ENCODE results near the gene ZSCAN25.
"Not testable (repeated sequence)": the region's sequence is repeated elsewhere in the genome, so short reads cannot be mapped to it uniquely, and the experiment has no call there.

The ZSCAN25 gene

DNA sequence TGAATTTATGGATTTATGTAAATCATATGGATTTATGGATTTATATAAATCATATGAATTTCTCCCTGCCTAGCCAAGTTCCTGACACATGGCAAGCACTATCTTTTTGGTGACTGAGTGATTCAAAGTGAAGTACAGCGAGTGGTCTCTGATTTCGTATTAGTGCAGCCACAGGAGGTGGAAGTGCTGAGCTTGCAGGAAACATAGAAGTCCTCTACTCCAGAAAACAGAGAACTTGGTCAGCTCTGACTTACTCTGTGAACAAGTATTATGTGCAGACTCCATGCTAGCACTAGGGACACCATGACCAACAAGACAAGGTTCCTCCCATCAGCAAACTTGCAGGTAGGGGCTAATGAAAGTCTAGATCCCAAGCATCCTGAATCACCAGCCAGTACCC is 34.5 kb downstream of the ZSCAN25 start:
- no peak for DNase-seq

DNA sequence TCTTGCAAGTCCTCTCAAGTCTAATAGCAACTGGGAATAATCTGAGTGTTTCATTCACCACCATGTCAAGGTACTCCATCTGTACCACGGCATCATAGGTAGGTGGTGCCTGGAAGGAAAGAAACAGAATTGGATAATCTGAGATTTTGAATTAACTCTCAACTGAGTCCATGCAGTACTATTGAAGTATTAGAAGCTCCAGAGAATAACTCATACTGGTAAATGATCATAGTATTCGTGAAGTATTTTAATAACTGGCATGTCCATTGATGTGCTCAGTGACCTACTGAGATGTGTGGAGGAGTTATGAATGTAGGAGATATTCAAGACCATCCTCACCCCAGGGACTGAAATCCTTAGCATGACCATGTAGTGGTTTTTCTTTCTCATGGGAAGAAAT is 35.9 kb downstream of the ZSCAN25 start:
- no peak for DNase-seq

DNA sequence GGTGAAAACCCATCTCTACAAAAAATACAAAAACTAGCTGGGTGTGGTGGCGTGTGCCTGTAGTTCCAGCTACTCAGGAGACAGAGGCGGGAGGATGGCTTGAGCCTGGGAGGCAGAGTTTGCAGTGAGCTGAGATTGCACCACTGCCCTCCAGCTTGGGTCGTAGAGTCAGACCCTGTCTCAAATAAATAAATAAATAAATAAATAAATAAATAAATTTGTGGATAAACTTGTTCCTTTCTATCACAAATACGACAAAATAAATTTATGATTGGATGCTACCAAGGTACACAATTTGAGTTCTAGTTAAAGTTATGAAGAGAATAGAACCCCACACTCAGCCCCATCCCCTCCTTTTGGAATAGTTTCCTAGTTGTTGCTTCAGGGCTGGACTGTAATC is 36.5 kb downstream of the ZSCAN25 start:
- DNase-seq, result not testable (repeated sequence)

DNA sequence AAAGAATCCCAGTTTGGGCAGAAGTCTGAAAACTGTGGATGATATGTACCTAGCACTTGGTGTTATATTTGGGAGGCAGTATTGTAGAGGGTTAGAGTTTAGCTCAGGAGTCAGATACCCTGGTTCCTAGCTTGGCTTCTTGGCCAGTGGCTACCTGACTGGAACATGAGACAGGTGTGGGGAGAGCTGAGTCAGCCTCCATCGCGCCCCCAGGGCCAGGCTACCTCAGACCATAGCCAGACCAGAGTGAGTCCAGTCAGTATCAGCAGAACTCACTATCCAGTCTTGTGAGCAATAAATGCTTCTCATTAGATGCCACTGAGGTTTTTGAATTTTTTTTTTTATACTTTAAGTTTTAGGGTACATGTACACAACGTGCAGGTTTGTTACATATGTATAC is 37.0 kb downstream of the ZSCAN25 start:
- no peak for DNase-seq

DNA sequence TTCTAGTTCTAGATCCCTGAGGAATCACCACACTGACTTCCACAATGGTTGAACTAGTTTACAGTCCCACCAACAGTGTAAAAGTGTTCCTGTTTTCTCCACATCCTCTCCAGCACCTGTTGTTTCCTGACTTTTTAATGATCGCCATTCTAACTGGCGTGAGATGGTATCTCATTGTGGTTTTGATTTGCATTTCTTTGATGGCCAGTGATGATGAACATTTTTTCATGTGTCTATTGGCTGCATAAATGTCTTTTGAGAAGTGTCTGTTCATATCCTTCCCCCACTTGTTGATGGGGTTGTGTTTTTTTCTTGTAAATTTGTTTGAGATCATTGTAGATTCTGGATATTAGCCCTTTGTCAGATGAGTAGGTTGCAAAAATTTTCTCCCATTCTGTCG is 37.9 kb downstream of the ZSCAN25 start:
- DNase-seq, result not testable (repeated sequence)

DNA sequence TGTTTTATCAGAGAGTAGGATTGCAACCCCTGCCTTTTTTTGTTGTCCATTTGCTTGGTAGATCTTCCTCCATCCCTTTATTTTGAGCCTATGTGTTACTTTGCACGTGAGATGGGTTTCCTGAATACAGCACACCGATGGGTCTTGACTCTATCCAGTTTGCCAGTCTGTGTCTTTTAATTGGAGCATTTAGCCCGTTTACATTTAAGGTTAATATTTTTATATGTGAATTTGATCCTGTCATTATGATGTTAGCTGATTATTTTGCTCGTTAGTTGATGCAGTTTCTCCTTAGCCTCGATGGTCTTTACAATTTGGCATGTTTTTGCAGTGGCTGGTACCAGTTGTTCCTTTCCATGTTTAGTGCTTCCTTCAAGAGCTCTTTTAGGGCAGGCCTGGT is 41.1 kb downstream of the ZSCAN25 start:
- DNase-seq, result not testable (repeated sequence)

DNA sequence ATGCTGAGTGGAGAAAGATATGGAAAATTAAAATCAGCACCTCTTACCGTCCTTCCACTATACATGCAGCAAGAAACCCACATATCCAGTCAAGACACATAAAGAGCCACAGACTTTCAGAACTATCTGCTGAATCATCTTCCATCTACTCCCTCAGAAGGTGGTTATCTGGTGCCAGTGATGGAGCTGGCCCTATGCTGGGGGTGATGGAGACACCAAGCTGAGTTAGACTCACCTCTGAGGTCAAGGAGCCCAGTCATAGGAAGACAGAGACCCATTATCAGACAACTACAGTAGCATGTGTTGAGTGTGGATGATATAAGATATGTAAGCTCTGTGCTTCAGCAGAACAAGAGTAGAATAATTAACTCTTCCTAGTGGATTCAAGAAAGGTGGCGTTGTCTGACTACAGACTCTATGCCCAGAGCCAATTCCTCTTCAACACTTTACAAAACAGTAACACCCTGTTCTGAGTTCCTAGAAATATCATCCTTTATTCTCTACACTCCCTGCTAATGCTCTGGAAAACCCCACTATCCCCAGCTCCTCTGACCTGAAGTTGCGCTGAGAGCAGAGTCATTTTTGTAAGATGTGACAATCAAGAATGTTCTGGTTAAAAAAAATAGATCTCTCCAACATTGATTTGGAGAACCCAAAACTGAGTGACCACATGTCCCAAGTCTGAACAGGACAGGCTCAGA is 48.7 kb downstream of the ZSCAN25 start:
- DNase-seq, result no peak

DNA sequence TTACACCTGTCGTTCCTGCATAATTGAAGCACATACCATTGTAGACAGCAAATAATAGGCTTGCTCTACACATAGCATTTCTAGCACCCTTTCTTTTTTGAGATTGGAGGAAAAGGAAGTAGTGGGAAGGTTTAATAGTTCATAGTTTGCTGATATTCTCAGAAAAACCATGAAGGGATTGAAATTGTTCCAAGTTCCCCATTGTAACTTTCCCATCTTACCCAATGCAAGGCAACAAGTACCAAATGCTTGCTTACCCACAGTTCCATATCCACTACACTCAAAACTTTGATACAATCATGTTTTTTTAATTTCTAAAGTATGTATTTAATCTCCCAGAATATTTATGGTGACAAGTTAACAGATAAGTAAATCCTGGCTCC is 49.3 kb downstream of the ZSCAN25 start:
- DNase-seq, result no peak

DNA sequence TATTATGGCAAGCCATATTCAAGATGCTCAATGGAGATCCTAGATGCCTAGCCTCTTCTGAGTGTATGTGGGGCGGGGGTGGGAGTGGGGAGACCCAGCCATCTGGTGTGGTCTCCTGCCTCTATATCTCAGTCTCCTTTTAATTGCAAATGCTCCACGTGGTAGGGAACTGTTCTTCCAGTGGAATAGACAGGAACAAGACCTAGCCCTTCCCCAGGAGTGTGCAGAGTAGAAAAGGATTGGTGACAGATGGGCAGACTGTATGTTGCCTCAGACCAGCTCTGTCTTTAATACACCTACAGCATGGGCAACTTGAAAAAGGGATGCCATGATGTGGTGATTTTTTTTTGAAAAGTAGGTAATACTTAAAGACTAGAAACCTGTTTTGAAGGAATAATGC is 50.4 kb downstream of the ZSCAN25 start:
- no peak for DNase-seq

DNA sequence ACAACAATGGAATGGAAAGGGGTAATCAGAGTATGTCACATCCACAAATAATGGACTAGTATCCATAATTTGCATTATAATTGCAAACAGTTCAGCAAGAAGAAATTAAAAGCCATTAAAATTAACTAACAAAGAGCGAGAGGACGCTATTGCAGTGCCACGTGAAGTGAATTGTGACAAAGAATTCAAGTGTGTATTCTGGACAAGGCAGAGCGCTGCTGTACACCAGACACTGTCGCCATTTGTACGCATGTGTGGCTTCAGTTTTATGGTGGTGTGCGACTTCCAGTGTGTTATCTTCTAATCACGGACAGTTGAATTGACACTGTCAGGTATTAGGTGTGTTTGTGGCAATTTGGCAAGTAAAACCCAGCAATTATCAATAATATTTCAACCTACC is 51.8 kb downstream of the ZSCAN25 start:
- no peak for DNase-seq

DNA sequence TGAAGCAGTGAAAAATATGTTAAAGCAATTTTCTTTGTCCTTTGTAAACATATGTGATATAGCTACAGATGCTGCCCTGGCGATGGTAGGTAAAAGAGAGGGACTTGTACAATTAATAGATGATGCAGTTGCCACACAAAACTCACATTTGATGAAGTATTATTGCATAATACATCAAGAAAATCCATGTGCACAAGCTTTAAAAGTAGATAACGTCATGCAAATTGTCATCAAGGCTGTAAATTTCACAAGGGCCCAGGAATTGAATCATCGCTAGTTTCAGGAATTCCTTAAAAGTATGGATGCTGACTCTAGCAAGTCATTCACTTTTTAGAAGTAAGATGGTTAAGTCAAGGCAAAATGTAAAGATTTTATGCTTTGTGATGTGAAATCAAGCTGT is 53.0 kb downstream of the ZSCAN25 start:
- DNase-seq, result no peak

DNA sequence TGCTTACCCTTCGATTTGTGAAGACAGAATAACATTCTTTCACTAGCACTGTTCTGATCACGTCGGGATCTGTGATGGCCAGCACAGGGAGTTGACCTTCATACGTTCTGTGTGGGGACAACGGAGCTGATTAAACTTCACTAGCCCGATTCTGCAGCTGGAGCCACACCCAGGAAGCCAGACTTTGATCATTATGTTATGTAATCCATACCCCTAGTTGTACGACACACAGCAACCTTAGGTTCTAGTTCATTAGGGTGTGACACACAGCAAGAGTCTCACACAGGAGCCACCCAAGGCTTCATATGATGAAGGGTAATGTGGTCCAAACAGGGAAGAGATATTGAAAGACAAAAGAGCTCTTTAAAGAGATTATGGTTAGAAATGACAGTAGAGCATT is 55.8 kb downstream of the ZSCAN25 start:
- no peak for DNase-seq

DNA sequence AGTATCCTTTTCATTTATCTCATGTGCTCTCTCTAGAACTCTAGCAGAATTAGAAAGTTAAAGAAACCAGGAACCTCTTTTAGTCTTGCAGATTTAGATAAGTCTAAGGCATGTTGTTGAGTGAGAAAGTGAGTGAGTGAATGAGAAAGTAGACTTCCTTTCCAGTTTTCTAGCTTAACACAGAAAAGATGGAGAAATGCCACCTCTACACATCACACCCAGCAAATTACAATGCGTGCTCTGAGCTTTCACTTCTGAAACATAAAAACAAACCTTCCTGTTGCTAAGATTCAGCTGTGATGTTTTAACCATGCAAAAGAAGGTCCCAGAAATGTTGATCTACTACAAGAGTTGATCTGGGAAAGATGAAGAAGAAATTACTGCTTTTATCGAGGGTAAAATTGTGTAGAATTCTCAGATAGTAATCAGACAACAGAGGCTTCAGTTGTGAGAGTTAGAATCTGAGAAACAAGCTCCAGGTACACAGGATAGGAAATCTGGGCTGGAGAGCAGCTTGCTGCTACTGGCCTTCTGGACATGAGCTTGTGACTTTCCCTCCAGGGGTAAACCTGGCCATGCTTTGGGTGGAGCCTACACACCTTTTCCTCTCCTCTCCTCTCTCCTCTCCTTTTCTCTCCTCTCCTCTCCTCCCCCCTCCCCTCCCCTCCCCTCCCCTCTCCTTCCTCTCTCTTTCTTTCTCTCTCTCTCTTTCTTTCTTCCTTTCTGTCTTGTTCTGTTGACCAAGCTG is 58.4 kb downstream of the ZSCAN25 start:
- DNase-seq, result no peak

DNA sequence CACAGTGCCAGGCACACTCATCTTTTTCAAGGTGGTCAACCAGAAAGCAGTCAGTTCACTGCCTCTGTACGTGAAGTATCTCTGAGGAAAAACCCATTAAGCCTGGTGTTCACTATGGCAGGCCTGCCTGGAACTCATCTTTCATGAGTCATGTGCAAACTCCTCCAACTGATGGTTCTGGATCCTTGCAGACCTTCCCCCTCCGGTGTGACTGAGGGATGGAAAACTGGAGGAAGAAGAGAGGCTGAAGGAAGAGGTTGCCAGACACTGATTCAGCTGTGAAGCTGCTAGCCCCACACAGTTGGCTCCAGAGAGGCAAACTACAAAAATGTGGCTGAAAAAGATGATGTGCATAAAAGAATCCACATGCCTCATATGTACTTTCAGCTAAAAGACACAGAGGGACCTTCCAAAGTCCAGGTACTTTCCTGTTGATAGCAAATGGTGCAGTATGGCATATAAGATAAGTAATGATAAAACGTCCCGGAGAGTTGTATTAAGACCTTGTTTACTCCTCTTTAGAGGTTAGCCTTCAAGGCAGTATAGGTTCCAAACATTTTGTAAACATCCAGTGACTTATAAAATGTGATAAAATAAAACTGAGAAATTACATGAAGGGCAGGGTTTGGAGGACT is 60.4 kb downstream of the ZSCAN25 start:
- no peak for DNase-seq

DNA sequence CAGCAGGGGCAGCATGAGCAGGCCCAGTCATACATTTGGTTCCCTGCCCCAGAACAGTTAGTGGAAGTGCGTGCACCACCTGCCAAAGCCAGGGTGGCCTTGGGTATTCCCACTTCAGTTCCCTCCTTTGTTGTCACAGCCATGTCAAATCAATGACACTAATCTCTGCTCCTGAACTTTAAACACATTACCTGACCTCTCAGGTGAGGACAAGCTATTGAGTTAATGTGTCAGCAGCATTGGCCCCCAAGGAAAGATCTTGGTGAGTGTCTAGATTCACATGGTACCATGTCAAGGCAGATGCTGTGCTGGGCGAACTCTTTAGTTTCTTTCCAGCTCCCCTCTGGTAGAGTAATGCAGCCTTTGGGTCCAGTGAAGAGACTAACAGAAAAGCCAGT is 60.9 kb downstream of the ZSCAN25 start:
- DNase-seq, result no peak

DNA sequence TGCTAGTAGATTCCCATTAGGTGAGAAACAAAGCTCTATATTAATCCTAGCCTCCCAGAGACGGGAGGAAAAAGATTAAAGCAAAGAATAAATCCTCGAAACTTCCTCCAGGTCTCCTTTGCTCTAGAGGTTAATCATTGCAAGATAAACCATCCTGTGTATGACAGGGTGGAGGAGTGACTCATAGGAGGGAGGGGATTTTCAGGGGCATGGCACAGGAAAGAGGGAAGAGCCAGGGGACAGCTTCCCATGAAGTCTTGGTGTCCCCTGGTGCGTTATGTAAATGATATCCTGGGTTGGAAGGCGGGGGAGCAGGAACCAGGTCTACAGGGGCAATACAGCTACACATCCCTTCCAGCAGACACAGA is 62.3 kb downstream of the ZSCAN25 start:
- no peak for DNase-seq

DNA sequence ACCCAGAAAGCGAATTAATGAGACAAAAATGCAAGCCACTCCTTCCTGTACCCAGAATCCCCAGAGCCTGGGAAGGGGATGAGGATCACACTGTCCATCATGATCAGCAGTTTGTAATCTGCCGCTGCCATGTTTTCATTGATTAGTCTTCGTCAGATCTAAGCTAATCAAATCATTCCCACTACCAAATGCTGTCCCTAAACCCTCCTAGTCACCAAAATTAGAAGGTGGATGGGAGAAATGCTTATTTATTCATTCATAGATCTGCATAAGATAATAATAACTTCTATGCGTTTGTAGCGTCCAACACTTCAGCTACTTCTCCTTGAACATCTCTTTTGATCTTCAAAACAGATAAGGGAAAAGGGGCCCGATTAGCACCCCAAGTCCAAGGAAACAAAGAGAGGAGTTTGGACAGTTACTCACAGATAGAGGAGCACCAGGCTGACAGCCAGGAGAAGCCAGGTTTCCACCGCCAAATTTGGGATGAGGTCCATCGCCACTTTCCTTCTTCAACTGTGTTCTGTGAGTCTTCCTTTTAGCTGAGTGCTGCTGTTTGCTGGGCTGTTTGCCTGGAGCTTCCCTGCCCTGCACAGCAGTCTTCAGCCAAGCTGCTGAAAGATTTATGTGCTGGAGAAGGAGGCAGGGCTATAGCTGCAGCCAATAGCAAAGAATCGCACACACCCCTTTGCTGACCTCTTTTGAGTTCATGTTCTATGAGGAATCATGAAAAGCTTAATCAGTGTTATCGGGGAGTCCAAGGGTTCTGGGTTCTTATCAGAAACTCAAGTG is 62.9 kb downstream of the ZSCAN25 start, which contains the start of gene CYP3A5:
Gene CYP3A5 (minus strand): TSS at position 597 of the 792 bp plus-strand sequence. CDS start 100 bp downstream, at position 497.
- no peak for DNase-seq

Data from DMS79 (cell line).